Fibroblast of lung (primary cell): ENCODE results near the gene SPATA46.

ENCODE experiments used
- CTCF ChIP-seq, 2 donors: IDR thresholded peaks in 1 of 2; conservative IDR thresholded peaks in 1 of 2; 1 replicate in 1 of 2; 2 replicates in 1 of 2; pipeline ENCODE4 v1.5.1; 2011 to 2012; ENCODE audit warnings: low read length in 2 of 2, control low read depth in 1 of 2, inconsistent platforms in 1 of 2, low read depth in 1 of 2, mild to moderate bottlenecking in 1 of 2
- EZH2 ChIP-seq: IDR thresholded peaks from 2 replicates; pipeline ENCODE4 v1.5.1; 2012; ENCODE audit warnings: low read length, control low read depth, mild to moderate bottlenecking; ENCODE audit errors: missing control alignments

DNA sequence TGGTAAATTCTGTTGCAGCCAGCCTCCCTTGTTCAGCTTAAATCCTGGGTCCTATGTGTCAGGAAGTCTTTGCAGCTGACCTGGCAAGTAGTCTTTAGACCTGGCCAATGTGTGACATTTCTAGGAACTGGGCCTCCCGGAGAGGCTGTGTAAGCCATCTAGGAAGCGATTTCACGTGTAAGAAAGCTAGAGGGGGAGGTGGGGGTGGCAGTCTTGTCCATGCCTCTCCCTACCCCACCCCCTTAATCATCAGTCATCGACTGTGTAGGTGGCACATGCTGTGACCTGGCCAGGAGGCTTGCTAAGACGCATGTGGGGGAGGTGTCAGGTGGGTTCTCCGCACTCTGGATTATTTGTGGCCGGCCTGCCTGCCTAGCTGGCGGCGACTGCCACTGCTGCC is 13.3 kb upstream of the SPATA46 start:
- TF ChIP-seq CTCF (conservative IDR thresholded peaks at IDR 0.05 in 1 of 2, IDR thresholded peaks at IDR 0.05 in 1 of 2; ENCODE audit: low read depth in 1 of 2, low read length in 2 of 2), result no peak
- TF ChIP-seq EZH2, result no peak
